SK-N-SH (cell line): Measurements from ENCODE around the gene CEP250. TPM values are rescaled to one million over a fixed set of nuclear protein-coding genes. Genes with fewer than 3 reads are reported as not detected.

ENCODE experiments used
- CTCF ChIA-PET: fragments of 300-600, 350-600 bp; formaldehyde crosslinking; extraction: SDS; loops from one replicate; lab custom pipeline; 2021; lab: Yijun Ruan, JAX
- POLR2A ChIA-PET: fragments of 350-600 bp; sonication (Branson Sonifier 250); formaldehyde crosslinking; extraction: SDS; loops from one replicate; lab custom pipeline; 2020; ENCODE audit warnings: antibody characterized with exemption, inconsistent platforms; lab: Yijun Ruan, JAX
- DNase-seq: peaks from one replicate; pipeline ENCODE4 v3.0.0; 2012
- H2AFZ ChIP-seq: fragments of 200-600 bp; sonication (generic); 2 replicates; pipeline ENCODE4 v1.8.1; 2016; ENCODE audit warnings: antibody characterized with exemption, mild to moderate bottlenecking, low read depth
- H3F3A ChIP-seq: fragments of 200-600 bp; sonication (generic); replicated peaks from 2 replicates; pipeline ENCODE3; 2016; ENCODE audit warnings: antibody characterized with exemption, mild to moderate bottlenecking; ENCODE audit not compliant: insufficient read depth
- H3K27ac ChIP-seq, 2 experiments: fragments of 200-500 bp in 1 of 2; fragments of 200-600 bp in 1 of 2; sonication (Bioruptor generic) in 1 of 2; sonication (generic), shearing (Covaris generic) in 1 of 2; 2 replicates each; pipeline versions ENCODE4 v1.5.1 to v1.6.1; 2014 to 2016; ENCODE audit warnings: low read depth in 2 of 2, inconsistent platforms in 1 of 2, low read length in 1 of 2, mild to moderate bottlenecking in 1 of 2, mixed read lengths in 1 of 2
- H3K27me3 ChIP-seq: fragments of 200-600 bp; sonication (generic), shearing (Covaris generic); 2 replicates; pipeline ENCODE4 v1.6.1; 2016; ENCODE audit warnings: mixed run types; ENCODE audit not compliant: insufficient read depth
- H3K36me3 ChIP-seq, 2 experiments: fragments of 200-500 bp in 1 of 2; fragments of 200-600 bp in 1 of 2; sonication (Bioruptor generic) in 1 of 2; sonication (generic) in 1 of 2; replicated peaks in 1 of 2; 2 replicates each; pipeline versions ENCODE3 to v1.5.1; 2014 to 2016; ENCODE audit warnings: low read length in 1 of 2, mild to moderate bottlenecking in 1 of 2; ENCODE audit not compliant: insufficient read depth in 2 of 2, control insufficient read depth in 1 of 2
- H3K4me1 ChIP-seq, 2 experiments: fragments of 200-500 bp in 1 of 2; fragments of 200-600 bp in 1 of 2; sonication (Bioruptor generic) in 1 of 2; sonication (generic), shearing (Covaris generic) in 1 of 2; 2 replicates each; pipeline versions ENCODE4 v1.5.1 to v1.6.1; 2014 to 2016; ENCODE audit warnings: low read depth in 1 of 2, low read length in 1 of 2, mixed run types in 1 of 2; ENCODE audit not compliant: insufficient read depth in 2 of 2, control insufficient read depth in 1 of 2
- H3K4me2 ChIP-seq: fragments of 200-600 bp; sonication (generic), shearing (Covaris generic); 2 replicates; pipeline ENCODE4 v1.6.1; 2017; ENCODE audit warnings: mixed run types
- H3K4me3 ChIP-seq, 2 experiments: fragments of 200-500 bp in 1 of 2; fragments of 200-600 bp in 1 of 2; sonication (Bioruptor generic) in 1 of 2; sonication (generic), shearing (Covaris generic) in 1 of 2; 2 replicates each; pipeline versions ENCODE4 v1.5.1 to v1.8.1; 2014 to 2016; ENCODE audit warnings: low read depth in 2 of 2, inconsistent platforms in 1 of 2, low read length in 1 of 2, mild to moderate bottlenecking in 1 of 2, mixed read lengths in 1 of 2, moderate library complexity in 1 of 2
- H3K79me2 ChIP-seq: fragments of 200-600 bp; sonication (generic); 2 replicates; pipeline ENCODE4 v1.8.1; 2017; ENCODE audit warnings: mild to moderate bottlenecking; ENCODE audit not compliant: insufficient read depth
- H3K9ac ChIP-seq: fragments of 200-600 bp; sonication (generic); 2 replicates; pipeline ENCODE4 v1.6.1; 2017; ENCODE audit warnings: mixed run types
- H3K9me2 ChIP-seq: fragments of 200-600 bp; sonication (generic); 2 replicates; pipeline ENCODE4 v1.6.1; 2017; ENCODE audit warnings: mixed run types
- H3K9me3 ChIP-seq: fragments of 200-600 bp; sonication (generic); 2 replicates; pipeline ENCODE4 v1.6.1; 2017; ENCODE audit warnings: mixed run types, mild to moderate bottlenecking, moderate library complexity
- H4K20me1 ChIP-seq: fragments of 200-600 bp; sonication (generic); 2 replicates; pipeline ENCODE4 v1.6.1; 2017; ENCODE audit warnings: mild to moderate bottlenecking, mixed run types; ENCODE audit not compliant: insufficient read depth
- CTCF ChIP-seq: fragments of 200-600 bp; sonication (generic); IDR thresholded peaks from 2 replicates; pipeline ENCODE4 v1.6.1; 2017; ENCODE audit warnings: antibody characterized with exemption, mild to moderate bottlenecking, moderate library complexity
- ELF1 ChIP-seq: IDR thresholded peaks from 2 replicates; pipeline ENCODE4 v1.4.0; 2012
- EZH2phosphoT487 ChIP-seq: fragments of 200-600 bp; sonication (generic); IDR thresholded peaks from 2 replicates; pipeline ENCODE4 v1.6.1; 2017; ENCODE audit warnings: low read depth, mixed run types, mild to moderate bottlenecking, antibody characterized with exemption, moderate library complexity, borderline replicate concordance
- FOSL2 ChIP-seq: IDR thresholded peaks from 2 replicates; pipeline ENCODE4 v1.4.0; 2012; ENCODE audit warnings: low read depth, mild to moderate bottlenecking, moderate library complexity, borderline replicate concordance
- NFIC ChIP-seq: IDR thresholded peaks from 2 replicates; pipeline ENCODE4 v1.4.0; 2012; ENCODE audit warnings: borderline replicate concordance
- NRF1 ChIP-seq: IDR thresholded peaks from 2 replicates; pipeline ENCODE4 v1.6.1; 2012; ENCODE audit warnings: low read depth, mild to moderate bottlenecking, low read length
- REST ChIP-seq: IDR thresholded peaks from 2 replicates; pipeline ENCODE4 v1.6.1; 2012; ENCODE audit warnings: mild to moderate bottlenecking, low read depth, low read length, moderate library complexity
- RXRA ChIP-seq: IDR thresholded peaks from 2 replicates; pipeline ENCODE4 v1.4.0; 2012; ENCODE audit warnings: low read depth, mild to moderate bottlenecking, borderline replicate concordance
- SMC3 ChIP-seq: IDR thresholded peaks from 2 replicates; pipeline ENCODE4 v1.6.1; 2012; ENCODE audit warnings: low read depth, low read length, improper control_type of control experiment
- TCF12 ChIP-seq: IDR thresholded peaks from 2 replicates; pipeline ENCODE4 v1.4.0; 2012
- TEAD4 ChIP-seq: IDR thresholded peaks from 2 replicates; pipeline ENCODE4 v1.4.0; 2012; ENCODE audit warnings: mild to moderate bottlenecking, borderline replicate concordance; ENCODE audit not compliant: insufficient read depth
- WGBS: methylation state at CpG from one replicate; pipeline ENCODE4 v1.1.6; 2017; ENCODE audit warnings: low lambda C conversion rate; 5-methylcytosine and 5-hydroxymethylcytosine counted together
- polyA plus RNA-seq, 3 experiments: library from polyadenylated mRNA; depleted of rRNA; stranded (reverse); fragments of >200 nt; gene quantifications; 2 replicates each; pipeline ENCODE4 v1.2.3, GENCODE V29; 2012
- TF ChIP-seq, protein P1 (sequence below): fragments of 150-350 bp; IDR thresholded peaks from 2 replicates; pipeline ENCODE4 v1.6.1; 2016; ENCODE audit warnings: mild to moderate bottlenecking, low read depth, low read length

CEP250 gene
- polyA plus RNA-seq, 1 of the 3 experiments (the other 2 are of a cell fraction): 13.3 TPM

- H3K27ac ChIP-seq: no peak overlapping the region
- H3K9me2 ChIP-seq: no peaks in the 10 kb centered on the region
- no peaks in the 10 kb centered on the region for H3K9me3 ChIP-seq
- H3K36me3 ChIP-seq: peaks cover 60 to 69% of the 10 kb centered on the region in 2 experiments
- no peaks in the 10 kb centered on the region for H3K79me2 ChIP-seq
- POLR2A ChIA-PET: no interaction called here
- no peak overlapping the region for H3K9ac ChIP-seq
- CTCF ChIA-PET: no interaction called here
- H3K27me3 ChIP-seq: no peaks in the 10 kb centered on the region
- H3F3A ChIP-seq: no peaks in the 10 kb centered on the region
- H4K20me1 ChIP-seq: no peaks in the 10 kb centered on the region
- 86% methylated on average over 3 of the region's 3 CpGs for WGBS
- H3K4me1 ChIP-seq: no peaks in the 10 kb centered on the region
- H3K4me2 ChIP-seq: no peak overlapping the region
- no peak overlapping the region for H2AFZ ChIP-seq
- no peak for DNase-seq
- TF ChIP-seq EZH2phosphoT487: no peak
- TF ChIP-seq NFIC: no peak
- no peak for TF ChIP-seq ELF1
- TF ChIP-seq, protein P1, sequence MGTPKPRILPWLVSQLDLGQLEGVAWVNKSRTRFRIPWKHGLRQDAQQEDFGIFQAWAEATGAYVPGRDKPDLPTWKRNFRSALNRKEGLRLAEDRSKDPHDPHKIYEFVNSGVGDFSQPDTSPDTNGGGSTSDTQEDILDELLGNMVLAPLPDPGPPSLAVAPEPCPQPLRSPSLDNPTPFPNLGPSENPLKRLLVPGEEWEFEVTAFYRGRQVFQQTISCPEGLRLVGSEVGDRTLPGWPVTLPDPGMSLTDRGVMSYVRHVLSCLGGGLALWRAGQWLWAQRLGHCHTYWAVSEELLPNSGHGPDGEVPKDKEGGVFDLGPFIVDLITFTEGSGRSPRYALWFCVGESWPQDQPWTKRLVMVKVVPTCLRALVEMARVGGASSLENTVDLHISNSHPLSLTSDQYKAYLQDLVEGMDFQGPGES: no peak
- TF ChIP-seq TCF12: no peak
- TF ChIP-seq CTCF: no peak
- TF ChIP-seq FOSL2: no peak
- no peak for TF ChIP-seq REST
- no peak for TF ChIP-seq NRF1
- TF ChIP-seq SMC3: no peak
- no peak for TF ChIP-seq RXRA
- no peak for TF ChIP-seq TEAD4
- H3K4me3 ChIP-seq: no peak overlapping the region
Measured at GRCh38 chr20:35472209-35472608, 16.8 kb downstream of the CEP250 start.
